Endothelial cell of umbilical vein (primary cell): Measurements from ENCODE around the gene BANF2. TPM values are rescaled to one million over a fixed set of nuclear protein-coding genes. Genes with fewer than 3 reads are reported as not detected.

Experiments used
- BruUV-seq: library from RNA; stranded (reverse); fragments of 400-500 nt; replicated peaks from 2 replicates; lab custom pipeline; 2021; lab: Mats Ljungman, UMichigan
- CTCF ChIA-PET: fragments of 300-600, 350-600 bp; sonication (Branson Sonifier 250); formaldehyde crosslinking; loops from one replicate; lab custom pipeline; 2021; ENCODE audit warnings: antibody characterized with exemption, inconsistent platforms; lab: Charles Lee
- POLR2A ChIA-PET: fragments of 300-600, 350-600 bp; sonication (Branson Sonifier 250); formaldehyde crosslinking; loops from one replicate; lab custom pipeline; 2021; ENCODE audit warnings: antibody characterized with exemption, inconsistent platforms; lab: Charles Lee
- DNase-seq: peaks from one replicate; pipeline ENCODE4 v3.0.0-alpha.2; 2011; ENCODE audit warnings: low read depth, low spot score
- FAIRE-seq: peaks from 2 replicates; lab custom pipeline; 2011; peaks lifted over from hg19 to GRCh38; lab: Jason Lieb, UNC
- H2AFZ ChIP-seq: 2 replicates; pipeline ENCODE4 v1.6.0; 2012; ENCODE audit warnings: low read depth, low read length, control low read depth, inconsistent platforms
- H3K27ac ChIP-seq: 2 replicates; pipeline ENCODE4 v1.5.1; 2011; ENCODE audit warnings: low read depth, mild to moderate bottlenecking, control low read depth, low read length, moderate library complexity; ENCODE audit not compliant: insufficient read depth
- H3K27me3 ChIP-seq, 2 experiments: 2 replicates each; pipeline versions ENCODE4 v1.6.0 to v1.6.1; 2011; ENCODE audit warnings: low read length in 2 of 2, mixed read lengths in 1 of 2; ENCODE audit not compliant: control insufficient read depth in 2 of 2, insufficient read depth in 2 of 2
- H3K36me3 ChIP-seq, 2 experiments: 2 replicates in 1 of 2; 3 replicates in 1 of 2; pipeline ENCODE4 v1.5.1; 2011; ENCODE audit warnings: low read length in 2 of 2, mild to moderate bottlenecking in 1 of 2, moderate library complexity in 1 of 2; ENCODE audit not compliant: control insufficient read depth in 2 of 2, insufficient read depth in 2 of 2; ENCODE audit errors: extremely low read depth in 1 of 2
- H3K4me1 ChIP-seq: 3 replicates; pipeline ENCODE4 v1.5.1; 2011; ENCODE audit warnings: mild to moderate bottlenecking, low read length; ENCODE audit not compliant: control insufficient read depth, insufficient read depth; ENCODE audit errors: extremely low read depth
- H3K4me2 ChIP-seq: 2 replicates; pipeline ENCODE4 v1.6.1; 2011; ENCODE audit warnings: low read length, control low read depth, mixed read lengths; ENCODE audit not compliant: insufficient read depth
- H3K4me3 ChIP-seq, 3 experiments: fragments of 200-600 bp in 1 of 3; sonication (generic), shearing (Covaris generic) in 1 of 3; replicated peaks in 1 of 3; 2 replicates each; pipeline ENCODE4 v1.5.1; 2011 to 2016; ENCODE audit warnings: control low read depth in 3 of 3, low read length in 3 of 3, mild to moderate bottlenecking in 2 of 3, inconsistent platforms in 1 of 3, low read depth in 1 of 3, moderate library complexity in 1 of 3; ENCODE audit not compliant: insufficient read depth in 1 of 3
- H3K79me2 ChIP-seq: 2 replicates; pipeline ENCODE4 v1.6.0; 2012; ENCODE audit warnings: low read length, inconsistent platforms; ENCODE audit not compliant: control insufficient read depth, insufficient read depth
- H3K9ac ChIP-seq: replicated peaks from 2 replicates; pipeline ENCODE3; 2011; ENCODE audit warnings: low read length, control low read depth; ENCODE audit not compliant: insufficient read depth; ENCODE audit errors: extremely low read depth
- H3K9me1 ChIP-seq: replicated peaks from 3 replicates; pipeline ENCODE4 v1.6.0; 2011; ENCODE audit warnings: mild to moderate bottlenecking, low read length; ENCODE audit not compliant: control insufficient read depth, insufficient read depth; ENCODE audit errors: extremely low read depth
- H3K9me3 ChIP-seq: replicated peaks from 2 replicates; pipeline ENCODE4 v1.5.1; 2012; ENCODE audit warnings: low read length, inconsistent platforms; ENCODE audit not compliant: control insufficient read depth, insufficient read depth
- H4K20me1 ChIP-seq: replicated peaks from 2 replicates; pipeline ENCODE3; 2011; ENCODE audit warnings: mild to moderate bottlenecking, low read length; ENCODE audit not compliant: control insufficient read depth, insufficient read depth; ENCODE audit errors: extremely low read depth
- CTCF ChIP-seq, 2 donors: IDR thresholded peaks; 1 replicate in 1 of 2; 2 replicates in 1 of 2; pipeline ENCODE4 v1.5.1; 2011; ENCODE audit warnings: low read length in 2 of 2, mild to moderate bottlenecking in 2 of 2, moderate library complexity in 2 of 2, control low read depth in 1 of 2, inconsistent platforms in 1 of 2, low read depth in 1 of 2; ENCODE audit not compliant: insufficient read depth in 1 of 2; ENCODE audit errors: extremely low read depth in 1 of 2
- FOS ChIP-seq: IDR thresholded peaks from 2 replicates; pipeline ENCODE4 v1.6.1; 2011; ENCODE audit warnings: mild to moderate bottlenecking, low read length, moderate library complexity, borderline replicate concordance; ENCODE audit not compliant: insufficient read depth
- GATA2 ChIP-seq: IDR thresholded peaks from 2 replicates; pipeline ENCODE4 v1.7.0; 2011; ENCODE audit warnings: low read depth, mild to moderate bottlenecking, moderate library complexity, mixed read lengths, low read length; ENCODE audit not compliant: insufficient read length, insufficient read depth
- JUN ChIP-seq: IDR thresholded peaks from 2 replicates; pipeline ENCODE4 v1.6.1; 2011; ENCODE audit warnings: borderline replicate concordance, low read depth; ENCODE audit not compliant: insufficient read length, insufficient read depth
- MAX ChIP-seq: IDR thresholded peaks from 2 replicates; pipeline ENCODE4 v1.6.1; 2011; ENCODE audit not compliant: insufficient read depth, insufficient read length
- MYC ChIP-seq: IDR thresholded peaks from one replicate; pipeline ENCODE4 v1.6.1; 2011; ENCODE audit warnings: mild to moderate bottlenecking, low read depth, low read length
- POLR2AphosphoS5 ChIP-seq: IDR thresholded peaks from 2 replicates; pipeline ENCODE4 v1.6.1; 2012; ENCODE audit warnings: low read depth, mild to moderate bottlenecking, control low read depth, low read length, moderate library complexity; ENCODE audit not compliant: insufficient read depth
- dilution Hi-C: fragments of 300-500 bp; cut with MboI; formaldehyde crosslinking; loops from one replicate; pipeline ENCODE4 v1.15.0; 2019; ENCODE audit warnings: low sequenced_read_pairs; ENCODE audit not compliant: extremely low pct_ligation_motif_present
- intact Hi-C: fragments of 100-400 bp; cut with micrococcal nuclease; formaldehyde crosslinking; loops from one replicate; pipeline ENCODE4 v1.10.0; 2022
- polyA plus RNA-seq, 4 experiments: library from polyadenylated mRNA; depleted of rRNA in 3 of 4; stranded (reverse) in 3 of 4; unstranded in 1 of 4; fragments of >200 nt; gene quantifications; 2 replicates each; pipeline versions ENCODE4 v1.2.1 to v1.2.3, GENCODE V29; 2011 to 2012; ENCODE audit warnings: missing spikeins in 1 of 4
- total RNA-seq: library from RNA; stranded (reverse); gene quantifications from 2 replicates; pipeline ENCODE4 v1.2.3, GENCODE V29; 2021

BANF2 gene
- total and polyA plus RNA-seq, 2 donors (not counting 3 experiments of a cell fraction or from before 2014, with no cell fraction given) = not detected

DNA sequence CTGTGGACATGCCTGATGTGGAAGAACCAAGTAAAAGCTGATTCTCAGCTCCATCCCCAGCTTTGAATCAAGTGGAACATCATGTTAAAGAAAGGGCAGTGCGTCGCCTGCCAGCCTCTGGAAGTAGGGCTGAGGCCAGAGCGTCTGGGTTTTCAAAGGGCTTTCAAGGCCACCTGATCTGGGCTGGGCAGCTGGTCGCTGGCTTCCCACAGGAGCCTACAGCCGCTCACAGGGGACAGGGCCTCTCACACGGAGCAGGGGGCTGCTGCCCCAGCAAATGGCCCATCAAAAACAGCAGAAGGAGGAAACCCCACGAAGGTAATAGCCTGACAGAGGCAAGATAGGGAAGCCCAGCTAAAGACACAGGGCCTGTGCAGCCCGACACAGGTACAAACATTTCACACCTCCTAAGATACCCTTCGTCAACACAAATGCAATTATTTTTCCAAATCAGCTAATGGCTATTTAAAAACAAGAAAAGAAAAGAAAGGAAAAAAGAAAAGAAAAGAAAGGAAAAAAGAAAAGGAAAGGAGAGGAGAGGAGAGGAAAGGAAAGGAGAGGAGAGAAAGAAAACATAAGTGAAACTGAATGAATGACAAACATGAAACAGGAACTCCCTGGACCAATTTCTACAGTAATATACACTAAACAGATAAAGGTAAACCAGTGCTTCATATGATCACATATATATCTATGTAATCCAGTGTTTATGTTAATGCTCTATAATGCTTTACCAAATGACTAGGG lies 42.5 kb upstream of the BANF2 start:
- Histone ChIP-seq H3K79me2 (peaks cover 56% of the 10 kb centered on the region), H3K27ac (no peak overlapping the region), H3K4me2 (no peak overlapping the region), H4K20me1 (no peaks in the 10 kb centered on the region), H3K36me3 (peaks cover 20 to 27% of the 10 kb centered on the region in 2 experiments), H3K4me3 (no peak overlapping the region), H3K9me3 (no peaks in the 10 kb centered on the region), H3K9me1 (no peaks in the 10 kb centered on the region), H2AFZ (no peak overlapping the region), H3K4me1 (peaks cover 5% of the 10 kb centered on the region), H3K9ac (no peak overlapping the region), H3K27me3 (no peaks in the 10 kb centered on the region)
- TF ChIP-seq GATA2 = no peak
- TF ChIP-seq FOS = no peak
- no peak for TF ChIP-seq JUN
- ChIA-PET CTCF (interaction anchor here (1.2 to 3.8 kb wide), 5 partner anchors 8 to 283 kb away, joined by 3 to 51 read pairs (median 5); partner anchors contain the start of gene RRBP1), POLR2A (no interaction called here)
- FAIRE-seq (no peak), DNase-seq (no peak)
- intact Hi-C loops (no loop called here), dilution Hi-C loops (no loop called here)
- BruUV-seq = no TSS peak

GRCh38 chr20:17657898-17658647 lies 41.7 kb upstream of the BANF2 start:
- Histone ChIP-seq H3K9me3 (no peaks in the 10 kb centered on the region), H3K36me3 (peaks cover 20 to 27% of the 10 kb centered on the region in 2 experiments), H3K79me2 (peaks cover 57% of the 10 kb centered on the region), H3K9me1 (no peaks in the 10 kb centered on the region), H3K9ac (no peak overlapping the region), H3K4me1 (peaks cover 5% of the 10 kb centered on the region), H3K4me2 (no peak overlapping the region), H3K27me3 (no peaks in the 10 kb centered on the region), H2AFZ (no peak overlapping the region), H4K20me1 (no peaks in the 10 kb centered on the region), H3K27ac (no peak overlapping the region), H3K4me3 (no peak overlapping the region)
- dilution Hi-C loops = no loop called here
- no TSS peak for BruUV-seq
- ChIA-PET CTCF (interaction anchor here (1.2 to 3.8 kb wide), 4 partner anchors 9 to 282 kb away, joined by 3 to 51 read pairs (median 4); partner anchors contain the start of gene RRBP1), POLR2A (no interaction called here)
- intact Hi-C loops = no loop called here
- no peak for FAIRE-seq
- no peak for DNase-seq
- TF ChIP-seq MAX (no peak), FOS (no peak), JUN (no peak), POLR2AphosphoS5 (no peak), CTCF (IDR thresholded peaks at IDR 0.05; ENCODE audit: extremely low read depth in 1 of 2, insufficient read depth in 1 of 2, low read depth in 1 of 2, low read length in 2 of 2) (no peak), MYC (no peak), GATA2 (no peak)
